ENCODE results near the gene TBC1D22A.

The TBC1D22A gene

GRCh38 chr22:46893281-46894020, 131.0 kb downstream of the TBC1D22A start:
- H3K27me3 ChIP-seq (ENCODE audit: insufficient read depth, low read length), result no peaks in the 10 kb centered on the region
- H3K4me3 ChIP-seq (ENCODE audit: low read length), result no peak overlapping the region
- H3K9me3 ChIP-seq (ENCODE audit: insufficient read depth, low read depth, low read length), result no peaks in the 10 kb centered on the region
- H3K27ac ChIP-seq (ENCODE audit: low read length), result no peak overlapping the region
- no peaks in the 10 kb centered on the region for H3K4me1 ChIP-seq (ENCODE audit: insufficient read depth, low read length)
- peaks cover 23% of the 10 kb centered on the region; the same call in 1 of the 2 replicates for H3K36me3 ChIP-seq (ENCODE audit: insufficient read depth, low read depth, low read length)
- no peak overlapping the region for H3K9ac ChIP-seq (ENCODE audit: low read depth, low read length)

- H3K27ac ChIP-seq (ENCODE audit: low read length), result no peak overlapping the region
- peaks cover 23% of the 10 kb centered on the region; the same call in 1 of the 2 replicates for H3K36me3 ChIP-seq (ENCODE audit: insufficient read depth, low read depth, low read length)
- no peak overlapping the region for H3K9ac ChIP-seq (ENCODE audit: low read depth, low read length)
- no peaks in the 10 kb centered on the region for H3K27me3 ChIP-seq (ENCODE audit: insufficient read depth, low read length)
- H3K9me3 ChIP-seq (ENCODE audit: insufficient read depth, low read depth, low read length), result no peaks in the 10 kb centered on the region
- H3K4me3 ChIP-seq (ENCODE audit: low read length), result no peak overlapping the region
- no peaks in the 10 kb centered on the region for H3K4me1 ChIP-seq (ENCODE audit: insufficient read depth, low read length)
These were observed 131.7 kb downstream of the TBC1D22A start for GRCh38 chr22:46894081-46894671.

- H3K9ac ChIP-seq (ENCODE audit: low read depth, low read length), result no peak overlapping the region
- no peaks in the 10 kb centered on the region for H3K9me3 ChIP-seq (ENCODE audit: insufficient read depth, low read depth, low read length)
- no peak overlapping the region for H3K27ac ChIP-seq (ENCODE audit: low read length)
- H3K27me3 ChIP-seq (ENCODE audit: insufficient read depth, low read length), result no peaks in the 10 kb centered on the region
- H3K4me3 ChIP-seq (ENCODE audit: low read length), result no peak overlapping the region
- no peaks in the 10 kb centered on the region for H3K4me1 ChIP-seq (ENCODE audit: insufficient read depth, low read length)
- peaks cover 23% of the 10 kb centered on the region; the same call in 1 of the 2 replicates for H3K36me3 ChIP-seq (ENCODE audit: insufficient read depth, low read depth, low read length)
These were observed 132.6 kb downstream of the TBC1D22A start for GRCh38 chr22:46894851-46895640.

GRCh38 chr22:46895753-46896152, 133.3 kb downstream of the TBC1D22A start:
- H3K4me3 ChIP-seq (ENCODE audit: low read length), result no peak overlapping the region
- H3K27ac ChIP-seq (ENCODE audit: low read length), result no peak overlapping the region
- no peaks in the 10 kb centered on the region for H3K27me3 ChIP-seq (ENCODE audit: insufficient read depth, low read length)
- no peaks in the 10 kb centered on the region for H3K4me1 ChIP-seq (ENCODE audit: insufficient read depth, low read length)
- peaks cover 23% of the 10 kb centered on the region; the same call in 1 of the 2 replicates for H3K36me3 ChIP-seq (ENCODE audit: insufficient read depth, low read depth, low read length)
- no peaks in the 10 kb centered on the region for H3K9me3 ChIP-seq (ENCODE audit: insufficient read depth, low read depth, low read length)
- H3K9ac ChIP-seq (ENCODE audit: low read depth, low read length), result no peak overlapping the region

- H3K27me3 ChIP-seq (ENCODE audit: insufficient read depth, low read length), result no peaks in the 10 kb centered on the region
- peaks cover 23% of the 10 kb centered on the region; the same call in 1 of the 2 replicates for H3K36me3 ChIP-seq (ENCODE audit: insufficient read depth, low read depth, low read length)
- no peaks in the 10 kb centered on the region for H3K9me3 ChIP-seq (ENCODE audit: insufficient read depth, low read depth, low read length)
- no peak overlapping the region for H3K4me3 ChIP-seq (ENCODE audit: low read length)
- H3K4me1 ChIP-seq (ENCODE audit: insufficient read depth, low read length), result no peaks in the 10 kb centered on the region
- H3K27ac ChIP-seq (ENCODE audit: low read length), result no peak overlapping the region
- H3K9ac ChIP-seq (ENCODE audit: low read depth, low read length), result no peak overlapping the region
These were observed 133.7 kb downstream of the TBC1D22A start for GRCh38 chr22:46896166-46896565.

GRCh38 chr22:46896568-46897245, 134.3 kb downstream of the TBC1D22A start:
- no peaks in the 10 kb centered on the region for H3K9me3 ChIP-seq (ENCODE audit: insufficient read depth, low read depth, low read length)
- no peaks in the 10 kb centered on the region for H3K4me1 ChIP-seq (ENCODE audit: insufficient read depth, low read length)
- H3K9ac ChIP-seq (ENCODE audit: low read depth, low read length), result no peak overlapping the region
- no peak overlapping the region for H3K27ac ChIP-seq (ENCODE audit: low read length)
- H3K4me3 ChIP-seq (ENCODE audit: low read length), result no peak overlapping the region
- H3K27me3 ChIP-seq (ENCODE audit: insufficient read depth, low read length), result no peaks in the 10 kb centered on the region
- H3K36me3 ChIP-seq (ENCODE audit: insufficient read depth, low read depth, low read length), result peaks cover 23% of the 10 kb centered on the region; the same call in 1 of the 2 replicates

GRCh38 chr22:46897246-46897623, 134.8 kb downstream of the TBC1D22A start:
- H3K27ac ChIP-seq (ENCODE audit: low read length), result no peak overlapping the region

GRCh38 chr22:46900549-46900948, 138.1 kb downstream of the TBC1D22A start:
- H3K36me3 ChIP-seq (ENCODE audit: insufficient read depth, low read depth, low read length), result 0 out of 2 replicates have a peak, but pooled peaks cover 6% of the 10 kb centered on the region
- no peaks in the 10 kb centered on the region for H3K9me3 ChIP-seq (ENCODE audit: insufficient read depth, low read depth, low read length)
- no peak overlapping the region for H3K4me3 ChIP-seq (ENCODE audit: low read length)
- H3K27ac ChIP-seq (ENCODE audit: low read length), result no peak overlapping the region
- peaks cover 5% of the 10 kb centered on the region; the same call in 1 of the 2 replicates for H3K4me1 ChIP-seq (ENCODE audit: insufficient read depth, low read length)
- H3K9ac ChIP-seq (ENCODE audit: low read depth, low read length), result no peak overlapping the region
- no peaks in the 10 kb centered on the region for H3K27me3 ChIP-seq (ENCODE audit: insufficient read depth, low read length)

More at GRCh38 chr22:46897246-46897623, 134.8 kb downstream of the TBC1D22A start:
- no peaks in the 10 kb centered on the region for H3K27me3 ChIP-seq (ENCODE audit: insufficient read depth, low read length)
- H3K4me3 ChIP-seq (ENCODE audit: low read length), result no peak overlapping the region
- H3K9ac ChIP-seq (ENCODE audit: low read depth, low read length), result no peak overlapping the region
- H3K4me1 ChIP-seq (ENCODE audit: insufficient read depth, low read length), result 0 out of 2 replicates have a peak, but pooled peaks cover 2% of the 10 kb centered on the region
- H3K36me3 ChIP-seq (ENCODE audit: insufficient read depth, low read depth, low read length), result peaks cover 18% of the 10 kb centered on the region; the same call in 1 of the 2 replicates
- no peaks in the 10 kb centered on the region for H3K9me3 ChIP-seq (ENCODE audit: insufficient read depth, low read depth, low read length)

GRCh38 chr22:46902436-46902835, 140.0 kb downstream of the TBC1D22A start:
- H3K4me3 ChIP-seq (ENCODE audit: low read length), result no peak overlapping the region
- H3K27ac ChIP-seq (ENCODE audit: low read length), result no peak overlapping the region
- H3K36me3 ChIP-seq (ENCODE audit: insufficient read depth, low read depth, low read length), result no peaks in the 10 kb centered on the region
- no peaks in the 10 kb centered on the region for H3K9me3 ChIP-seq (ENCODE audit: insufficient read depth, low read depth, low read length)
- H3K4me1 ChIP-seq (ENCODE audit: insufficient read depth, low read length), result peaks cover 5% of the 10 kb centered on the region; the same call in 1 of the 2 replicates
- H3K9ac ChIP-seq (ENCODE audit: low read depth, low read length), result no peak overlapping the region
- H3K27me3 ChIP-seq (ENCODE audit: insufficient read depth, low read length), result no peaks in the 10 kb centered on the region

- H3K9ac ChIP-seq (ENCODE audit: low read depth, low read length), result no peak overlapping the region
- H3K4me1 ChIP-seq (ENCODE audit: insufficient read depth, low read length), result peaks cover 5% of the 10 kb centered on the region; the same call in 1 of the 2 replicates
- no peaks in the 10 kb centered on the region for H3K9me3 ChIP-seq (ENCODE audit: insufficient read depth, low read depth, low read length)
- no peak overlapping the region for H3K4me3 ChIP-seq (ENCODE audit: low read length)
- H3K36me3 ChIP-seq (ENCODE audit: insufficient read depth, low read depth, low read length), result no peaks in the 10 kb centered on the region
- H3K27ac ChIP-seq (ENCODE audit: low read length), result no peak overlapping the region
- H3K27me3 ChIP-seq (ENCODE audit: insufficient read depth, low read length), result no peaks in the 10 kb centered on the region
These were observed 140.8 kb downstream of the TBC1D22A start for GRCh38 chr22:46902998-46903916.
